Measurements from ENCODE around the gene ARID2. TPM values are rescaled to one million over a fixed set of nuclear protein-coding genes. Genes with fewer than 3 reads are reported as not detected.

The ARID2 gene
- total and polyA plus RNA-seq, 10 of the 15 experiments (the other 5 are each of a cell fraction or from before 2014, with no cell fraction given) = 9.2 to 29.8 (median 20.3) TPM

DNA sequence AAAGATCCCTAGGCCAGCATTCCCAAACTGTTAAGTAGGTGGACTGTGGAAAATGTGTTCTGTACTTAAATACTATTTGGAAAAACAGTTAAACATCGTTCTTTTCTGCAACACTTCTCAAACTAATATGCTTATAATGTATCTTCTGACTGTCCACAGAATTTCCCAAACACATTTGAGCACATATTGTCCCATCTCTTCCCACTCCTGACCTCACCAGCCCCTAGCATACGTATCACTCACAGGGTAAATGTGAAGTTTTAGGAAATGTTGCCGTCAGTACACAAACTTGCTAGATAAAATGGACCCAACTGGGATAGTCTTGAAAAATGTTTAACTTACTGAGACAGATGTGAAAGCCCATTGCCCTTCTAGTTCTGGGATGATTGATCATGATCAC is 27.7 kb downstream of the ARID2 start:
- Histone ChIP-seq H3K4me1 (ENCODE audit: control insufficient read depth, insufficient read depth, low read length) (no peaks in the 10 kb centered on the region), H3K4me3 (no peak overlapping the region), H3K4me2 (ENCODE audit: control insufficient read depth, insufficient read depth) (no peak overlapping the region), H3K27me3 (replicated peaks in 1 of 2; ENCODE audit: control insufficient read depth in 2 of 2, insufficient read depth in 2 of 2, low read length in 1 of 2) (no peaks in the 10 kb centered on the region), H3K36me3 (ENCODE audit: control insufficient read depth in 2 of 2, insufficient read depth in 2 of 2, low read length in 1 of 2) (peaks cover 0 to 13% of the 10 kb centered on the region in 2 experiments; a peak in 2 of 4 replicates), H3K27ac (ENCODE audit: control insufficient read depth, insufficient read depth) (no peak overlapping the region), H3K9ac (ENCODE audit: control insufficient read depth, insufficient read depth, low read length) (no peak overlapping the region), H3K9me3 (replicated peaks; ENCODE audit: control insufficient read depth, insufficient read depth, low read length) (no peaks in the 10 kb centered on the region), H3K79me2 (ENCODE audit: control insufficient read depth, insufficient read depth, low read length) (peaks cover 35% of the 10 kb centered on the region), H2AFZ (ENCODE audit: control insufficient read depth, low read depth, low read length) (no peak overlapping the region), H4K20me1 (ENCODE audit: control insufficient read depth, insufficient read depth) (no peaks in the 10 kb centered on the region)
- BruUV-seq (replicated peaks) = no TSS peak
- ChIA-PET SMC1A (ENCODE audit: uncharacterized antibody, unreplicated experiment) (interaction anchor here (0.7 kb wide), 1 partner anchor 12 kb away, joined by 3 read pairs; no protein-coding TSS in a partner anchor), CTCF (interaction anchor here (1.0 to 4.6 kb wide), 6 partner anchors 10 to 214 kb away, joined by 3 to 22 read pairs (median 6); no protein-coding TSS in a partner anchor), POLR2A (no interaction called here), RAD21 (ENCODE audit: unreplicated experiment) (no interaction called here)
- DNase-seq (ENCODE audit: low read depth, low spot score) (no peak), FAIRE-seq (no peak), ATAC-seq (no peak)
- intact Hi-C loops (cut with micrococcal nuclease; ENCODE audit: unreplicated experiment) (no loop called here), in situ Hi-C loops (cut with MboI) (no loop called here)
- WGBS (ENCODE audit: insufficient coverage, insufficient replicate concordance, low lambda C conversion rate, missing lambda C conversion rate) = 98% methylated on average over 3 of the region's 3 CpGs
- TF ChIP-seq EP300 (IDR thresholded peaks at IDR 0.05; ENCODE audit: borderline replicate concordance in 1 of 2, control insufficient read depth in 1 of 2, low read depth in 2 of 2, low read length in 2 of 2) (no peak), POLR2A (IDR thresholded peaks at IDR 0.05; ENCODE audit: low read depth, low read length) (no peak), HCFC1 (IDR thresholded peaks at IDR 0.05; ENCODE audit: low read length) (no peak), EZH2 (IDR thresholded peaks at IDR 0.05; ENCODE audit: borderline replicate concordance, control insufficient read depth, low read depth, low read length) (no peak), MAX (IDR thresholded peaks at IDR 0.05; ENCODE audit: low read depth, low read length) (no peak), JUND (IDR thresholded peaks at IDR 0.05; ENCODE audit: low read depth, low read length) (no peak), TCF3 (IDR thresholded peaks at IDR 0.05; ENCODE audit: borderline replicate concordance, insufficient read depth, low read depth, low read length) (no peak), MLLT1 (IDR thresholded peaks at IDR 0.05) (no peak), SPI1 (IDR thresholded peaks at IDR 0.05; ENCODE audit: borderline replicate concordance, insufficient read depth, low read depth, low read length) (no peak), CHD1 (IDR thresholded peaks at IDR 0.05; ENCODE audit: low read depth, low read length) (no peak), TARDBP (IDR thresholded peaks at IDR 0.05; ENCODE audit: borderline replicate concordance) (no peak), DPF2 (IDR thresholded peaks at IDR 0.05) (no peak), ZNF622 (IDR thresholded peaks at IDR 0.05) (no peak), NFYA (IDR thresholded peaks at IDR 0.05; ENCODE audit: borderline replicate concordance, low read depth, low read length) (no peak), NR2F1 (conservative IDR thresholded peaks at IDR 0.05) (no peak), ZBTB33 (IDR thresholded peaks at IDR 0.05) (no peak), CBFB (IDR thresholded peaks at IDR 0.05; ENCODE audit: low read depth) (no peak), RB1 (IDR thresholded peaks at IDR 0.05; ENCODE audit: borderline replicate concordance) (no peak)
- TF ChIP-seq, protein P1, sequence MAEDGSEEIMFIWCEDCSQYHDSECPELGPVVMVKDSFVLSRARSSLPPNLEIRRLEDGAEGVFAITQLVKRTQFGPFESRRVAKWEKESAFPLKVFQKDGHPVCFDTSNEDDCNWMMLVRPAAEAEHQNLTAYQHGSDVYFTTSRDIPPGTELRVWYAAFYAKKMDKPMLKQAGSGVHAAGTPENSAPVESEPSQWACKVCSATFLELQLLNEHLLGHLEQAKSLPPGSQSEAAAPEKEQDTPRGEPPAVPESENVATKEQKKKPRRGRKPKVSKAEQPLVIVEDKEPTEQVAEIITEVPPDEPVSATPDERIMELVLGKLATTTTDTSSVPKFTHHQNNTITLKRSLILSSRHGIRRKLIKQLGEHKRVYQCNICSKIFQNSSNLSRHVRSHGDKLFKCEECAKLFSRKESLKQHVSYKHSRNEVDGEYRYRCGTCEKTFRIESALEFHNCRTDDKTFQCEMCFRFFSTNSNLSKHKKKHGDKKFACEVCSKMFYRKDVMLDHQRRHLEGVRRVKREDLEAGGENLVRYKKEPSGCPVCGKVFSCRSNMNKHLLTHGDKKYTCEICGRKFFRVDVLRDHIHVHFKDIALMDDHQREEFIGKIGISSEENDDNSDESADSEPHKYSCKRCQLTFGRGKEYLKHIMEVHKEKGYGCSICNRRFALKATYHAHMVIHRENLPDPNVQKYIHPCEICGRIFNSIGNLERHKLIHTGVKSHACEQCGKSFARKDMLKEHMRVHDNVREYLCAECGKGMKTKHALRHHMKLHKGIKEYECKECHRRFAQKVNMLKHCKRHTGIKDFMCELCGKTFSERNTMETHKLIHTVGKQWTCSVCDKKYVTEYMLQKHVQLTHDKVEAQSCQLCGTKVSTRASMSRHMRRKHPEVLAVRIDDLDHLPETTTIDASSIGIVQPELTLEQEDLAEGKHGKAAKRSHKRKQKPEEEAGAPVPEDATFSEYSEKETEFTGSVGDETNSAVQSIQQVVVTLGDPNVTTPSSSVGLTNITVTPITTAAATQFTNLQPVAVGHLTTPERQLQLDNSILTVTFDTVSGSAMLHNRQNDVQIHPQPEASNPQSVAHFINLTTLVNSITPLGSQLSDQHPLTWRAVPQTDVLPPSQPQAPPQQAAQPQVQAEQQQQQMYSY (CRISPR knock-in tag; IDR thresholded peaks at IDR 0.05) = no peak
